Measurements from ENCODE around the gene PRLR.

Gene PRLR

DNA sequence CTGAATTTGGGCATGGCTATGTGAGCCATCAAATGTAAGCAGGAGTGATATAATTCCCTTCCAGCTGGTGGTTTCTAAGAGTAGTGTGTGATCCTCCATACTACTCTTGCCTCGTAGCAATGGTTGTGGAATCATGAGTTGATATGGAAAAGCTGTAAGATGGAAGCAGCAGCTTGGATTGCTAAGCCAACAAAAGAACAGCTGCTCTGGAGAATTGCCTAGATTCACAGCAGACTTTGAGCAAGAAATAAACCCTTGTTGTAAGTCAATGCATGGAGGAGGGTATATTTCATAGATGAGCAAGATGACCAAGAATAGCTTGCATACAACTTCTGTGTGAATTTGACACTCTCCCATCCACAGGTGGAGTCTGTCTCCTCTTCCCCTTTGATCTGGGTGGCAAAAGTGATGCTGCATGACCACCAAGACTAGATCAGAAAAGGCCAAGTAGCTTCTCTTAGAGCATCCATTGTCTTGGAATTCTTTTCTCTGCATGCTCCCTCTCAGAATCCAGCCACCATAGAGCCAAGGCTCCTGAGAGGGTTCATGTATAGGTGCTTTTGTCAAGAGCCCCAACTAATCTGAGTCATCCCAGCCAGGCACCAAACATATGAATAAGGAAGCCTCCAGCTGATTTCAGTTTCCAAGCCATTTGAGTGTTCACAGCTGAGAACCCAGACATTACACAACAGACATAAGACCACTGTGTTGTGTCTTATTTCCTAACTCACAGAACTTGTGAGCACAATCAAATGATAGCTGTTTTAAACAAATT lies 79.0 kb downstream of the PRLR start:
- ChIA-PET CTCF (no interaction called here), POLR2A (no interaction called here)
- Histone ChIP-seq H3K4me1 (ENCODE audit: control extremely low read depth in 1 of 4, control insufficient read depth in 4 of 4, insufficient read depth in 4 of 4, low read length in 3 of 4) (no peaks in the 10 kb centered on the region), H3K36me3 (ENCODE audit: control insufficient read depth in 4 of 4, insufficient read depth in 4 of 4, low read length in 3 of 4) (no peaks in the 10 kb centered on the region), H3K9me3 (ENCODE audit: control extremely low read depth in 1 of 5, control insufficient read depth in 4 of 5, insufficient read depth in 2 of 5, low read depth in 1 of 5, low read length in 4 of 5) (no peaks in the 10 kb centered on the region), H3K4me3 (ENCODE audit: control insufficient read depth in 1 of 7, extremely low read depth in 1 of 7, insufficient read depth in 4 of 7, low read depth in 2 of 7, low read length in 6 of 7) (no peak overlapping the region), H3K27ac (ENCODE audit: insufficient read depth in 1 of 2, low read depth in 1 of 2, low read length in 2 of 2, poor library complexity in 1 of 2, severe bottlenecking in 2 of 2) (no peak overlapping the region), H3K27me3 (replicated peaks in 2 of 5; ENCODE audit: control insufficient read depth in 4 of 5, insufficient read depth in 5 of 5, low read length in 4 of 5) (peaks cover 0 to 3% (median 0%) of the 10 kb centered on the region in 5 experiments)
- no peak for DNase-seq
- WGBS (ENCODE audit: insufficient coverage): no CpG with 5 or more reads among the region's 1 CpG

DNA sequence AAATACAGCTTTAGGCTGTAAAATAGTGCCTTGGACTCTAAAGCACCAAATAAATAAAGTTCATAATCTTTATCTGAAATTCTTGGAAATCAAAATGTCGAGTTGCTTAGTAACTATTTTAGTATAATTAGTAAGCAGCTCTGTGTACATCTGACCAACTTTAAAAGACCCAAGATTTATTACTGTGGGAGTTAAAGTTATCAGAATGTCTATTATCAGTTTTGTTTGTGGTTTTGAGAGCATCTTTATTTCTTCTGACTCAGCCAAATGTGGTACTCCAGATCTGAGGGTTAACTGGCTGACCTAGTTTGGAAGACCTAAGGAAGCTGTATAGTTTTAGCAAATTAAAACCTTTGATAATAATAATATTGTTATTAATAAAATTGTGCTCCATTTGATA lies 81.2 kb downstream of the PRLR start:
- no peak for DNase-seq
- no peaks in the 10 kb centered on the region for H3K9me3 ChIP-seq (ENCODE audit: control extremely low read depth in 1 of 5, control insufficient read depth in 4 of 5, insufficient read depth in 2 of 5, low read depth in 1 of 5, low read length in 4 of 5)
- no peaks in the 10 kb centered on the region for H3K4me1 ChIP-seq (ENCODE audit: control extremely low read depth in 1 of 4, control insufficient read depth in 4 of 4, insufficient read depth in 4 of 4, low read length in 3 of 4)
- ChIA-PET CTCF (no interaction called here), POLR2A (no interaction called here)
- H3K27ac ChIP-seq (ENCODE audit: insufficient read depth in 1 of 2, low read depth in 1 of 2, low read length in 2 of 2, poor library complexity in 1 of 2, severe bottlenecking in 2 of 2): no peak overlapping the region
- H3K4me3 ChIP-seq (ENCODE audit: control insufficient read depth in 1 of 7, extremely low read depth in 1 of 7, insufficient read depth in 4 of 7, low read depth in 2 of 7, low read length in 6 of 7): no peak overlapping the region
- no peaks in the 10 kb centered on the region for H3K36me3 ChIP-seq (ENCODE audit: control insufficient read depth in 4 of 4, insufficient read depth in 4 of 4, low read length in 3 of 4)
- peaks cover 0 to 3% (median 0%) of the 10 kb centered on the region in 5 experiments for H3K27me3 ChIP-seq (replicated peaks in 2 of 5; ENCODE audit: control insufficient read depth in 4 of 5, insufficient read depth in 5 of 5, low read length in 4 of 5)
- WGBS (ENCODE audit: insufficient coverage): no CpG with 5 or more reads among the region's 1 CpG

DNA sequence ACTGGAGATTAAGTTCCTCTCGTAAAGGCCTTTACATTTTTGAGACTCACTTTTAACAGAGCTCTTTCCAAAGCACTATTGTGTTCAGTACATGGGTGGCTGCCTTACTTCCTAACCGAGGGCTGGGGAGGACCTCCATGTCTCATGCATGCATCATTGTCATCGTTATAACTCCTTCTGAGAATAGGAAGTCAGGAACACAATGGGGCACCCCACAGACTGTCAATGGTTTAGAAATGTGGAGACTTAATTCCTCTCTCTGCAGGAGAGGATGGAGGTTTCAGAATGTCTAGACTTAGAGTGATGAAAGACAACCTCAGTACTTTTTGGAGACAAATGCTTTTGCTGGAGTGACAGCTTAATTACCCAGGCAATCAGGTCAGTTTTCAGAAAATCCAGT lies 83.9 kb downstream of the PRLR start:
- Histone ChIP-seq H3K27me3 (replicated peaks in 2 of 5; ENCODE audit: control insufficient read depth in 4 of 5, insufficient read depth in 5 of 5, low read length in 4 of 5) (peaks cover 0 to 2% (median 0%) of the 10 kb centered on the region in 5 experiments), H3K27ac (ENCODE audit: insufficient read depth in 1 of 2, low read depth in 1 of 2, low read length in 2 of 2, poor library complexity in 1 of 2, severe bottlenecking in 2 of 2) (no peak overlapping the region), H3K4me1 (ENCODE audit: control extremely low read depth in 1 of 4, control insufficient read depth in 4 of 4, insufficient read depth in 4 of 4, low read length in 3 of 4) (no peaks in the 10 kb centered on the region), H3K4me3 (ENCODE audit: control insufficient read depth in 1 of 7, extremely low read depth in 1 of 7, insufficient read depth in 4 of 7, low read depth in 2 of 7, low read length in 6 of 7) (no peak overlapping the region), H3K9me3 (ENCODE audit: control extremely low read depth in 1 of 5, control insufficient read depth in 4 of 5, insufficient read depth in 2 of 5, low read depth in 1 of 5, low read length in 4 of 5) (no peaks in the 10 kb centered on the region), H3K36me3 (ENCODE audit: control insufficient read depth in 4 of 4, insufficient read depth in 4 of 4, low read length in 3 of 4) (no peaks in the 10 kb centered on the region)
- WGBS (ENCODE audit: insufficient coverage): 77% methylated on average over 3 of the region's 3 CpGs
- CTCF ChIA-PET: no interaction called here
- POLR2A ChIA-PET: no interaction called here
- no peak for DNase-seq

DNA sequence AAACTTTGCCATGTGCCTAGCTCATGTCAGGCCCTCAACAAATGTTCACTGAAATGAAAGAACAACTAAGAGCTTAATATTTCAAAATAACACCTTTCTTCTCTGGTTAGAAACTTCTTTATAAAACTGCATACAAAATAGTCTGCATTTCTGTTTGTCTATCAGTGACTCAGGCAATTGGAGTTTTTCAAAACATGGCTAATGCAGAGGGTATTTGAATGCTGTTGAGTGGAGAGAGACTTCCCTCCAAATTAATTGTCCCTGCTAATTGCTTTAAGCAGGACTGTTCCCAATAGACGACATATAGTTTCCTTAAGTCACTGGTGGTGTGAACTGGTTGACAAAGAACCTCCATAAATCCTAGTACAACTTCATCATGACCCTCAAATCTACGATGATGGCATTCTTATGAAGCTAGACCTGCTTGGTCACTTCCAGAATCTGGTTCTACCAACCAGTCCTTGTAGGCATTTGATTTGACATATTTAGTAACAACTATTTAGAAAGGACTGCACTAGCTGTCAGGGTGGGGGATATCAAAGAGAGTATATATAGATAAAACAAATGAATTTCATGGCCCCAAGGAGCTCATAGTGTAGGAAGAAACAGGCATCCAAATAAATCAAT lies 84.5 kb downstream of the PRLR start:
- POLR2A ChIA-PET: no interaction called here
- Histone ChIP-seq H3K9me3 (ENCODE audit: control extremely low read depth in 1 of 5, control insufficient read depth in 4 of 5, insufficient read depth in 2 of 5, low read depth in 1 of 5, low read length in 4 of 5) (no peaks in the 10 kb centered on the region), H3K36me3 (ENCODE audit: control insufficient read depth in 4 of 4, insufficient read depth in 4 of 4, low read length in 3 of 4) (no peaks in the 10 kb centered on the region), H3K4me3 (ENCODE audit: control insufficient read depth in 1 of 7, extremely low read depth in 1 of 7, insufficient read depth in 4 of 7, low read depth in 2 of 7, low read length in 6 of 7) (no peak overlapping the region), H3K27me3 (replicated peaks in 2 of 5; ENCODE audit: control insufficient read depth in 4 of 5, insufficient read depth in 5 of 5, low read length in 4 of 5) (peaks cover 0 to 2% (median 0%) of the 10 kb centered on the region in 5 experiments), H3K4me1 (ENCODE audit: control extremely low read depth in 1 of 4, control insufficient read depth in 4 of 4, insufficient read depth in 4 of 4, low read length in 3 of 4) (no peaks in the 10 kb centered on the region), H3K27ac (ENCODE audit: insufficient read depth in 1 of 2, low read depth in 1 of 2, low read length in 2 of 2, poor library complexity in 1 of 2, severe bottlenecking in 2 of 2) (no peak overlapping the region)
- 100% methylated on average over 1 of the region's 2 CpGs for WGBS (ENCODE audit: insufficient coverage)
- CTCF ChIA-PET: no interaction called here
- DNase-seq: no peak

DNA sequence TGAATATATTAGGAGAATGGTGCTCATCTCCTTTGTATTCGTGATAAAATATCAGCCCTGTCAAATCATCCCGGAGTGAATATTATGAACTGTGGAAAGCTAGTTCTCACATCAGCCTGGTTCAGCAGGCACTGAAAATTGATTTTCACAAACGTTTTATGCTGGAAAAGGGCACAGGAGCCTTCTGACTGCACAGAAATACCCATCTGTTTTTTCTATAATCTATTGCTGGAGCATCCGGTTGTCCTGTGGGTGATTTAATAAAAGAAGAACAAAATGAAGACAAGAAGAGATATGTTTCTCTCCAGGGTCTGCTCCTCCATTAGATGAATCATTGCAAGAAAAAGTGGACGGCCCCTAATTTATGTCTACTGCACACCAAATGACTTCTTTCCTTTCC lies 85.3 kb downstream of the PRLR start:
- DNase-seq: no peak
- Histone ChIP-seq H3K27ac (ENCODE audit: insufficient read depth in 1 of 2, low read depth in 1 of 2, low read length in 2 of 2, poor library complexity in 1 of 2, severe bottlenecking in 2 of 2) (no peak overlapping the region), H3K9me3 (ENCODE audit: control extremely low read depth in 1 of 5, control insufficient read depth in 4 of 5, insufficient read depth in 2 of 5, low read depth in 1 of 5, low read length in 4 of 5) (no peaks in the 10 kb centered on the region), H3K4me3 (ENCODE audit: control insufficient read depth in 1 of 7, extremely low read depth in 1 of 7, insufficient read depth in 4 of 7, low read depth in 2 of 7, low read length in 6 of 7) (no peak overlapping the region), H3K4me1 (ENCODE audit: control extremely low read depth in 1 of 4, control insufficient read depth in 4 of 4, insufficient read depth in 4 of 4, low read length in 3 of 4) (no peaks in the 10 kb centered on the region), H3K27me3 (replicated peaks in 2 of 5; ENCODE audit: control insufficient read depth in 4 of 5, insufficient read depth in 5 of 5, low read length in 4 of 5) (peaks cover 0 to 2% (median 0%) of the 10 kb centered on the region in 5 experiments), H3K36me3 (ENCODE audit: control insufficient read depth in 4 of 4, insufficient read depth in 4 of 4, low read length in 3 of 4) (no peaks in the 10 kb centered on the region)
- 89% methylated on average over 3 of the region's 5 CpGs for WGBS (ENCODE audit: insufficient coverage)
- POLR2A ChIA-PET: no interaction called here
- CTCF ChIA-PET: interaction anchor here (0.6 kb wide), 1 partner anchor 8 kb away, joined by 3 read pairs; no protein-coding TSS in a partner anchor

DNA sequence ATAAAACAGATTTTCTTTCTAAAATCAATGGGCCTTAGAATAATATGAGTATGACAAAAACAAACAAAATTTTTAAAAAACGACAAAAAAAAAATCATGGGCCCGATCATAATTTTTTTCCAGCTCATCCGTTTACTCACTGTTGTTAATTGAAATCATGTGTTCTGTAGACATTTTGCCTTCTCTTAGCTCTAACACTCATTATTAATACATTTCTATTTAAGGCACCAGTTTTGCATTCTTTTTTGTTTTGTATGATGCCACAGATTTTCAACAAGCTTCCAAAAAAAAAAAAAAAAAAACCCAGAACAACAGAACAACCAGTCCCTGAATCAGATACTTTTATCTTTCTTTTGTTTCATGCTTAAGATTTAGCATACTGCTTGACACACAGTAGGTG lies 86.4 kb downstream of the PRLR start:
- Histone ChIP-seq H3K36me3 (ENCODE audit: control insufficient read depth in 4 of 4, insufficient read depth in 4 of 4, low read length in 3 of 4) (no peaks in the 10 kb centered on the region), H3K4me1 (ENCODE audit: control extremely low read depth in 1 of 4, control insufficient read depth in 4 of 4, insufficient read depth in 4 of 4, low read length in 3 of 4) (no peaks in the 10 kb centered on the region), H3K27ac (ENCODE audit: insufficient read depth in 1 of 2, low read depth in 1 of 2, low read length in 2 of 2, poor library complexity in 1 of 2, severe bottlenecking in 2 of 2) (no peak overlapping the region), H3K27me3 (replicated peaks in 2 of 5; ENCODE audit: control insufficient read depth in 4 of 5, insufficient read depth in 5 of 5, low read length in 4 of 5) (peaks cover 0 to 2% (median 0%) of the 10 kb centered on the region in 5 experiments), H3K9me3 (ENCODE audit: control extremely low read depth in 1 of 5, control insufficient read depth in 4 of 5, insufficient read depth in 2 of 5, low read depth in 1 of 5, low read length in 4 of 5) (no peaks in the 10 kb centered on the region), H3K4me3 (ENCODE audit: control insufficient read depth in 1 of 7, extremely low read depth in 1 of 7, insufficient read depth in 4 of 7, low read depth in 2 of 7, low read length in 6 of 7) (no peak overlapping the region)
- ChIA-PET POLR2A (no interaction called here), CTCF (no interaction called here)
- DNase-seq: no peak
- WGBS (ENCODE audit: insufficient coverage): 100% methylated on average over 1 of the region's 3 CpGs

DNA sequence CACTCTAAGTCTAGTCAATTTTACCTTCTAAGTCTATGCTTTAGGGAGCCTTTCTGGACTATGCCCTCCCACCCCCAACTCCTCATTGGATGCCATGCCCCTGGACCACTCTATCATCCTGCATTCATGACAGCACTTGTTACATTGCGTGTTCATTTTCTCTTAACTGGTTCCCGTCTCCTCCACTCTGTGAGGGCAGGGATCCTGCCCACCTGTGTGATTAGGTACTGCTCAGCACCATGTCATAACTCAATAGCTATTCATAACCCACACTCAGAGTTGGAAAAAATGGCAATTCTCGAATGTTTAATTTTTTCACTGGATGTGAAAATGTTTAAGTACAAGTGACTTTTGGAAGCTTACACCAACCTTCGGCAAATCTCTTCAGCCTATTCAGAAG lies 88.5 kb downstream of the PRLR start:
- H3K36me3 ChIP-seq (ENCODE audit: control insufficient read depth in 4 of 4, insufficient read depth in 4 of 4, low read length in 3 of 4): no peaks in the 10 kb centered on the region
- H3K27ac ChIP-seq (ENCODE audit: insufficient read depth in 1 of 2, low read depth in 1 of 2, low read length in 2 of 2, poor library complexity in 1 of 2, severe bottlenecking in 2 of 2): no peak overlapping the region
- CTCF ChIA-PET: no interaction called here
- H3K27me3 ChIP-seq (replicated peaks in 2 of 5; ENCODE audit: control insufficient read depth in 4 of 5, insufficient read depth in 5 of 5, low read length in 4 of 5): peaks cover 0 to 2% (median 0%) of the 10 kb centered on the region in 5 experiments
- H3K9me3 ChIP-seq (ENCODE audit: control extremely low read depth in 1 of 5, control insufficient read depth in 4 of 5, insufficient read depth in 2 of 5, low read depth in 1 of 5, low read length in 4 of 5): no peaks in the 10 kb centered on the region
- H3K4me1 ChIP-seq (ENCODE audit: control extremely low read depth in 1 of 4, control insufficient read depth in 4 of 4, insufficient read depth in 4 of 4, low read length in 3 of 4): no peaks in the 10 kb centered on the region
- H3K4me3 ChIP-seq (ENCODE audit: control insufficient read depth in 1 of 7, extremely low read depth in 1 of 7, insufficient read depth in 4 of 7, low read depth in 2 of 7, low read length in 6 of 7): no peak overlapping the region
- WGBS (ENCODE audit: insufficient coverage): no CpG with 5 or more reads among the region's 4 CpGs
- no peak for DNase-seq
- POLR2A ChIA-PET: no interaction called here

Data from common myeloid progenitor, CD34-positive (primary cell).